Effector CD4-positive, alpha-beta T cell (primary cell): ENCODE results near the gene ENTPD8.
A peak's percentile ranks its signal among the peaks of the same experiment; 100 is the strongest.
"Not testable (repeated sequence)": the region's sequence is repeated elsewhere in the genome, so short reads cannot be mapped to it uniquely, and the experiment has no call there.

Experiments
- DNase-seq: peaks from one replicate; pipeline ENCODE4 v3.0.0-alpha.2; 2020

Gene ENTPD8

GRCh38 chr9:137390553-137391410 lies 50.4 kb downstream of the ENTPD8 start:
- no peak for DNase-seq

- DNase-seq: no peak
Observed at GRCh38 chr9:137389428-137389746, 51.8 kb downstream of the ENTPD8 start.

GRCh38 chr9:137388589-137389427 lies 52.3 kb downstream of the ENTPD8 start:
- no peak for DNase-seq

GRCh38 chr9:137387891-137388560 lies 53.1 kb downstream of the ENTPD8 start:
- no peak for DNase-seq

GRCh38 chr9:137387114-137387890 lies 53.9 kb downstream of the ENTPD8 start:
- peak; percentile 33 for DNase-seq

- not testable (repeated sequence) for DNase-seq
Observed at GRCh38 chr9:137386507-137387113, 54.5 kb downstream of the ENTPD8 start.

GRCh38 chr9:137385061-137385655 lies 56.0 kb downstream of the ENTPD8 start:
- DNase-seq: no peak
